ENCODE measurements around the gene AGO4. TPM values are rescaled to one million over a fixed set of nuclear protein-coding genes. Genes with fewer than 3 reads are reported as not detected.
"Not testable (repeated sequence)": the region's sequence is repeated elsewhere in the genome, so short reads cannot be mapped to it uniquely, and the experiment has no call there.

Gene AGO4
- total RNA-seq, 1 experiment from 2014 or later, result 12.8 TPM

DNA sequence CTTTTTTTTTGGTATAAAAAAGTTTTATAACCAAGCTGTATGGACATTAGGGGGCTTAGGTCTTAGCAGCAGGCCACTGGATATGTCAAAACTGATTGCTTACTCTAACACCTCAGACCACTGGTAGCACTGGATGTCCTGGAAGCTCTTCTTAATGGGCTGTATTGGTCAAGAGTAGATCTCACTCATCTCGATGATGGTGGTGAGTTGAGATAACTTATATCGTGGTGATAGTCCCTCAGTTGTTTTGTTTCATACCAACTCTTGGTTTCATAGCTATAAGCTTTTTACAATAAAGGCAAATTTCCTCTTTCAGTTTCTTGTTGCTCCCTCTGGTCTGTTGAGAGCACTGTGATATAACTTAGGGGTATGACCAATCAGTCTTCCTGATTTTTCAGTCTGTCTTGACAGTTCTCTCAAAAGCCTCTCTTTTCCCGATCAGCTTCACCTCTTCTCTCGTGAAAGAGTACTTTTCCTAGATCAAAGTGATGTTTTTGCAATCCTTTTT, 65.5 kb downstream of the AGO4 start:
- Histone ChIP-seq H2BK5ac (ENCODE audit: insufficient read length, low read length) (no peak overlapping the region), H2AK5ac (ENCODE audit: insufficient read length, low read length) (no peak overlapping the region), H3K56ac (ENCODE audit: insufficient read length, low read depth, low read length) (no peak overlapping the region), H2BK120ac (ENCODE audit: low read depth, low read length, poor library complexity, severe bottlenecking) (no peak overlapping the region), H3K9ac (ENCODE audit: extremely low read depth, insufficient read length, low read length) (no peak overlapping the region), H3T11ph (ENCODE audit: low read length) (no peak overlapping the region), H4K91ac (ENCODE audit: insufficient read length, low read depth, low read length) (no peak overlapping the region), H4K8ac (replicated peaks; ENCODE audit: insufficient read length, low read depth, low read length) (no peak overlapping the region), H3K4me2 (ENCODE audit: insufficient read depth, insufficient read length, low read length) (no peak overlapping the region), H3K4me1 (ENCODE audit: insufficient read depth, low read length) (no peaks in the 10 kb centered on the region), H2AFZ (ENCODE audit: low read length) (no peak overlapping the region), H3K79me2 (ENCODE audit: insufficient read depth, low read length) (no peaks in the 10 kb centered on the region), H3K18ac (ENCODE audit: insufficient read length, low read depth, low read length) (no peak overlapping the region), H2BK12ac (ENCODE audit: insufficient read length, low read depth, low read length) (no peak overlapping the region), H4K5ac (ENCODE audit: insufficient read length, low read depth, low read length) (no peak overlapping the region), H3K14ac (ENCODE audit: insufficient read depth, low read length) (no peak overlapping the region), H2BK15ac (ENCODE audit: low read depth, low read length) (no peak overlapping the region), H4K20me1 (ENCODE audit: control insufficient read depth, insufficient read depth, insufficient read length) (no peaks in the 10 kb centered on the region), H3K9me3 (ENCODE audit: control insufficient read depth, low read depth, low read length) (no peaks in the 10 kb centered on the region), H3K27ac (ENCODE audit: insufficient read length, low read depth, low read length) (no peak overlapping the region), H3K4ac (ENCODE audit: low read depth, low read length) (no peak overlapping the region), H3K79me1 (ENCODE audit: insufficient read depth, low read depth, low read length, poor library complexity, severe bottlenecking) (no peaks in the 10 kb centered on the region), H2BK20ac (ENCODE audit: low read depth, low read length, poor library complexity, severe bottlenecking) (no peak overlapping the region), H3K27me3 (ENCODE audit: insufficient read depth, low read length) (no peaks in the 10 kb centered on the region), H3K23me2 (ENCODE audit: insufficient read length, low read depth, low read length, poor library complexity, severe bottlenecking) (no peaks in the 10 kb centered on the region), H3K23ac (ENCODE audit: insufficient read length, low read depth, low read length) (no peak overlapping the region)
- WGBS (ENCODE audit: extremely low coverage, insufficient read length, low lambda C conversion rate), result no CpG with 5 or more reads among the region's 4 CpGs
- Mint-ChIP-seq H3K4me3 (no peak overlapping the region), H3K36me3 (ENCODE audit: insufficient read depth in 1 of 3, low read depth in 3 of 3) (no peaks in the 10 kb centered on the region), H3K27ac (no peak overlapping the region), H3K9me3 (no peaks in the 10 kb centered on the region), H3K4me1 (peaks cover 2 to 5% of the 10 kb centered on the region in 2 experiments; a peak in 2 of 4 replicates), H3K27me3 (ENCODE audit: low read depth) (peaks cover 1% of the 10 kb centered on the region; the same call in 1 of the 2 replicates)
- no peak for DNase-seq
- TF ChIP-seq, protein P1, sequence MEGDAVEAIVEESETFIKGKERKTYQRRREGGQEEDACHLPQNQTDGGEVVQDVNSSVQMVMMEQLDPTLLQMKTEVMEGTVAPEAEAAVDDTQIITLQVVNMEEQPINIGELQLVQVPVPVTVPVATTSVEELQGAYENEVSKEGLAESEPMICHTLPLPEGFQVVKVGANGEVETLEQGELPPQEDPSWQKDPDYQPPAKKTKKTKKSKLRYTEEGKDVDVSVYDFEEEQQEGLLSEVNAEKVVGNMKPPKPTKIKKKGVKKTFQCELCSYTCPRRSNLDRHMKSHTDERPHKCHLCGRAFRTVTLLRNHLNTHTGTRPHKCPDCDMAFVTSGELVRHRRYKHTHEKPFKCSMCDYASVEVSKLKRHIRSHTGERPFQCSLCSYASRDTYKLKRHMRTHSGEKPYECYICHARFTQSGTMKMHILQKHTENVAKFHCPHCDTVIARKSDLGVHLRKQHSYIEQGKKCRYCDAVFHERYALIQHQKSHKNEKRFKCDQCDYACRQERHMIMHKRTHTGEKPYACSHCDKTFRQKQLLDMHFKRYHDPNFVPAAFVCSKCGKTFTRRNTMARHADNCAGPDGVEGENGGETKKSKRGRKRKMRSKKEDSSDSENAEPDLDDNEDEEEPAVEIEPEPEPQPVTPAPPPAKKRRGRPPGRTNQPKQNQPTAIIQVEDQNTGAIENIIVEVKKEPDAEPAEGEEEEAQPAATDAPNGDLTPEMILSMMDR (conservative IDR thresholded peaks at IDR 0.05), result no peak

- not testable (repeated sequence) for H3K14ac ChIP-seq (ENCODE audit: insufficient read depth, low read length); H4K20me1 ChIP-seq (ENCODE audit: control insufficient read depth, insufficient read depth, insufficient read length); H3K27me3 ChIP-seq (ENCODE audit: insufficient read depth, low read length); H3K79me1 ChIP-seq (ENCODE audit: insufficient read depth, low read depth, low read length, poor library complexity, severe bottlenecking); H3K27me3 Mint-ChIP-seq (ENCODE audit: low read depth); H3T11ph ChIP-seq (ENCODE audit: low read length); H2AFZ ChIP-seq (ENCODE audit: low read length); H2AK5ac ChIP-seq (ENCODE audit: insufficient read length, low read length); H3K36me3 Mint-ChIP-seq (ENCODE audit: insufficient read depth in 1 of 3, low read depth in 3 of 3); H3K9ac ChIP-seq (ENCODE audit: extremely low read depth, insufficient read length, low read length); H3K23ac ChIP-seq (ENCODE audit: insufficient read length, low read depth, low read length); H3K4ac ChIP-seq (ENCODE audit: low read depth, low read length); H2BK15ac ChIP-seq (ENCODE audit: low read depth, low read length); H4K8ac ChIP-seq (replicated peaks; ENCODE audit: insufficient read length, low read depth, low read length); H3K27ac ChIP-seq (ENCODE audit: insufficient read length, low read depth, low read length); DNase-seq; H2BK12ac ChIP-seq (ENCODE audit: insufficient read length, low read depth, low read length); H2BK5ac ChIP-seq (ENCODE audit: insufficient read length, low read length); H2BK120ac ChIP-seq (ENCODE audit: low read depth, low read length, poor library complexity, severe bottlenecking); H3K23me2 ChIP-seq (ENCODE audit: insufficient read length, low read depth, low read length, poor library complexity, severe bottlenecking); H4K91ac ChIP-seq (ENCODE audit: insufficient read length, low read depth, low read length); H3K4me2 ChIP-seq (ENCODE audit: insufficient read depth, insufficient read length, low read length); H4K5ac ChIP-seq (ENCODE audit: insufficient read length, low read depth, low read length); H3K4me3 Mint-ChIP-seq; H3K4me1 Mint-ChIP-seq; H3K9me3 Mint-ChIP-seq; H2BK20ac ChIP-seq (ENCODE audit: low read depth, low read length, poor library complexity, severe bottlenecking); H3K79me2 ChIP-seq (ENCODE audit: insufficient read depth, low read length); H3K4me1 ChIP-seq (ENCODE audit: insufficient read depth, low read length); H3K18ac ChIP-seq (ENCODE audit: insufficient read length, low read depth, low read length); H3K9me3 ChIP-seq (ENCODE audit: control insufficient read depth, low read depth, low read length); H3K56ac ChIP-seq (ENCODE audit: insufficient read length, low read depth, low read length)
- peak overlapping the region in 1 of 3 experiments; percentile 28; a peak in 1 of 7 replicates for H3K27ac Mint-ChIP-seq
- WGBS (ENCODE audit: extremely low coverage, insufficient read length, low lambda C conversion rate), result no CpG with 5 or more reads among the region's 4 CpGs
Measured at GRCh38 chr1:35874115-35874514, 66.3 kb downstream of the AGO4 start.

Data from H9 (cell line).